Stimulated activated CD4-positive, alpha-beta T cell treated with anti-CD3 and anti-CD28 coated beads, Interleukin-1b, Interleukin-23, amount 100 ng/mL, for 1 hour (primary cell): ENCODE measurements around the gene GAK.

Experiments
- DNase-seq, 2 donors: peaks; one replicate each; pipeline ENCODE4 v3.0.0-alpha.2; 2020; ENCODE audit warnings: low read depth in 2 of 2

Gene GAK

GRCh38 chr4:907691-908425 lies 24.3 kb downstream of the GAK start:
- DNase-seq = no peak

GRCh38 chr4:907103-907400 lies 25.1 kb downstream of the GAK start:
- DNase-seq = no peak

GRCh38 chr4:906339-907102 lies 25.6 kb downstream of the GAK start:
- no peak for DNase-seq

GRCh38 chr4:905485-906338 lies 26.4 kb downstream of the GAK start:
- DNase-seq = no peak

- DNase-seq = no peak
Measured at GRCh38 chr4:903066-904046, 28.8 kb downstream of the GAK start.

- no peak for DNase-seq
Measured at GRCh38 chr4:901192-901910, 30.8 kb downstream of the GAK start.

- DNase-seq = no peak
Measured at GRCh38 chr4:900721-901120, 31.4 kb downstream of the GAK start.

GRCh38 chr4:900073-900472 lies 32.0 kb downstream of the GAK start:
- no peak for DNase-seq

GRCh38 chr4:899556-899906 lies 32.6 kb downstream of the GAK start:
- DNase-seq = no peak

GRCh38 chr4:898869-899555 lies 33.1 kb downstream of the GAK start:
- no peak for DNase-seq

- no peak for DNase-seq
Measured at GRCh38 chr4:898123-898522, 34.0 kb downstream of the GAK start.

- DNase-seq = no peak
Measured at GRCh38 chr4:896630-897029, 35.5 kb downstream of the GAK start.

- no peak for DNase-seq
Measured at GRCh38 chr4:896216-896615, 35.9 kb downstream of the GAK start.

- DNase-seq = no peak
Measured at GRCh38 chr4:895596-895995, 36.5 kb downstream of the GAK start.

- no peak for DNase-seq
Measured at GRCh38 chr4:893995-894705, 38.0 kb downstream of the GAK start.

GRCh38 chr4:893276-893994 lies 38.7 kb downstream of the GAK start:
- no peak for DNase-seq

GRCh38 chr4:892780-893179 lies 39.3 kb downstream of the GAK start:
- DNase-seq = no peak

GRCh38 chr4:891747-892146 lies 40.4 kb downstream of the GAK start:
- DNase-seq = no peak
